Dedifferentiated amniotic fluid mesenchymal stem cell (primary cell): ENCODE data around the gene SCYGR1.
A peak's percentile ranks its signal among the peaks of the same experiment; 100 is the strongest.
"Not testable (repeated sequence)": the region's sequence is repeated elsewhere in the genome, so short reads cannot be mapped to it uniquely, and the experiment has no call there.

Source experiments
- DNase-seq: peaks from one replicate; pipeline ENCODE4 v3.0.0-alpha.2; 2016; ENCODE audit errors: extremely low spot score

SCYGR1 gene

GRCh38 chr2:227402959-227403358, 15.2 kb upstream of the SCYGR1 start:
- no peak for DNase-seq

DNA sequence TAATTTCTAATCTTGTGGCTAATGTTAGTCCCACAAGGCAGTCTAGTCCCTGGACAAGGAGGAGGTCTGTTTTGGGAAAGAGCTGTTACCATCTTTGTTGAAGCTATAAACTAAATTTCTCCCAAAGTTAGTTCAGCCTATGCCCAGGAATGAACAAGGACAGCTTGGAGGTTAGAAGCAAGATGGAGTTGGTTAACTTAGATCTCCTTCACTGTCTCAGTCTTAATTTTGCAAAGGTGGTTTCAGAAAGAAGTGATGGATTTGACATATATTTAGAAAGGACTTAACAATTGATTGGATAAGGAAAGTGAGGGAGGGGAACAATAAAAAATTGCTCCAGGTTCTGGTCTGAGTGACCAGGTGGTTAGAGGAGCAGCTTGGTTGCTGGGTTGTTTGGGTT, 14.6 kb upstream of the SCYGR1 start:
- DNase-seq = no peak

GRCh38 chr2:227401550-227401949, 13.8 kb upstream of the SCYGR1 start:
- DNase-seq = no peak

GRCh38 chr2:227398684-227399670, 11.2 kb upstream of the SCYGR1 start:
- no peak for DNase-seq

DNA sequence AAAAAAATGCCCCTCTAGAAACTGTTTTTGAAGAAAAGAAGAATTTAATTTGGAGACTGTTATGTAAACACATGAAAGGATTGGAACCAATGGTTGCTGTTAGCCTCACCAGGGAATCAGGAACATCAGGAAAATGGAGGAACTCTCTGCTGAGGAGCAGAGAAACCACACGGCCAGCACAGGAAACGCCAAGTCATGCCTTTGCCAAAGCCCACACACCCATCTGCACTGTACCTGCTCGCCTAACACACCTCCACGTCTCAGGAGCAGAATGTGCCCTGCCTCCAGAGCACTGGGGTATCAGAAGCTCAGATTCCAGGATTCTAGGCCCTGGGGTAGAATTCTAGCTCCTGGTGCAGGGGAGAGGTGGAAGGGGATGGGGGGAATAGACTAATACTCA, 9.8 kb upstream of the SCYGR1 start:
- DNase-seq = no peak

GRCh38 chr2:227395556-227395955, 7.8 kb upstream of the SCYGR1 start:
- DNase-seq = no peak

DNA sequence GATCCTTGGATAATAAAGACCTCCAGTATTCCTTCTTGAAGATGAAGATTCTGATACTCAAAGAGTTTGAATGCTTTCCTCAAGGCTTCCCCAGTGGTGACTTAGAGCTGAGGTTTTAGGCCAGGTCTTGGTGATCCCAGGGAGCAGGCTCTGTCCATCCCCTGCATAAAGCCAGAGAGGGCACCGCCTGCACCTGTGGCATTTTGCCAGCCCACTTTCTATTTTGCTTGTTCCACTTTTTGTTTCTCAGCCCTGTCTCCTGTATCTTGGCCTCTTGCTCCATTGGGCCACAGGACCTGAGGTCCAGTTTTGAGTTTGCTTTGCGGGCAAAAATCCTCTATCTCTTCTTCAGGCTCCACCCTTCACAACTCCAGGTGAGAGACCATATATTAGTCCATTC, 6.7 kb upstream of the SCYGR1 start:
- DNase-seq = no peak

DNA sequence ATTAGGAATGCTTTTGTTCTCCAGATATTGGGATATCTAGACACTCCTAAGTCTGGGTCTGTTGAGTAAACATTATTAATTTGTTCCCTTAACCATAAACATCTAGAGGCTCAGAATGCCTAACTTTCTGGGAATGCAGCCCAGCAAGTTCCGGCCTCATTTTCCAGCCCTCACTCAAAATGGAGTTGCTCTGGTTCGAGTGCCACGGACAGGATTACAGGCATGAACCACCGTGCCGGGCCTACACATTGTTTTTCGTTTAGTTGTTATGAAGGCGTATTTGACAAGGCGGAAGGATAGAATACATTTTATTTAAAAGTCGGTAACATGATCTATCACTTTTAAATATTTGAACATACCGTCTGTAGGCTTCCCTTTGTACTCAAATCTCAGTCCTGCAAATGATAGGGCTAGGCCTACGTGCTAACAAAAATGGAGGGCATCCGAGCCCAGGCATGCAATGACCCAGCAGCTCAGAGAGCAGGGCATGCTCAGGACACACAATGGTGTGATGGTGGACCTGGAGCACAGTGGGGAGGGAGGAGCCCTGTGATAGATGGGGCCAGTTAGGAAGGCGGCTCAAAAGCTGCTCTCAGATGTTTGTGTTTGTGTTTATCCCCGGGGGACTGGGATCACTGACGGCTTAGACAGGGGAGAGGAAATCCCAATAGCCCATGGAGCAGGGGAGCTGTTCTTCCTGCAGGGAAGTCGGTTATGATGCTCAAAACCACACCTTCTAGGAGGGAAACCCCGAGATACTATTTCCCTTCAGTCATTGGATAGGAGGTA, 2.9 kb upstream of the SCYGR1 start:
- DNase-seq = no peak

DNA sequence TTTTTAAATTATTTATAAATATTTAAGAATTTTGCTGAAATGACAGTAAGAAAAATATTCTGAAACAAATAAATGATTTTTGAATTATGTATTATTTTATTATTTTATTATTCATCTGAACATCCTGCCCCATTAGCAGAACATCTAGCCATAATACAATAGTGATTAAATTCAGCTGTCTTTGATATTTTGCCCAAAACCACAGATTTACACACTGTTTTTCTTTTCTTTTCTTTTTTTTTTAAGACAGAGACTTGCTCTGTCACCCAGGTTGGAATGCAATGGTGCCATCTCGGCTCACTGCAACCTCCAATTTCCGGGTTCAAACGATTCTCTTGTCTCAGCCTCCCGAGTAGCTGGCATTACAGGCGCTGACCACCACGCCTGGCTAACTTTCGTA, 1.9 kb upstream of the SCYGR1 start:
- DNase-seq = peak; percentile 10

GRCh38 chr2:227389231-227389630, 1.5 kb upstream of the SCYGR1 start:
- DNase-seq = peak; percentile 3

GRCh38 chr2:227388537-227389011, 825 bp upstream of the SCYGR1 start:
- peak; percentile 72 for DNase-seq

DNA sequence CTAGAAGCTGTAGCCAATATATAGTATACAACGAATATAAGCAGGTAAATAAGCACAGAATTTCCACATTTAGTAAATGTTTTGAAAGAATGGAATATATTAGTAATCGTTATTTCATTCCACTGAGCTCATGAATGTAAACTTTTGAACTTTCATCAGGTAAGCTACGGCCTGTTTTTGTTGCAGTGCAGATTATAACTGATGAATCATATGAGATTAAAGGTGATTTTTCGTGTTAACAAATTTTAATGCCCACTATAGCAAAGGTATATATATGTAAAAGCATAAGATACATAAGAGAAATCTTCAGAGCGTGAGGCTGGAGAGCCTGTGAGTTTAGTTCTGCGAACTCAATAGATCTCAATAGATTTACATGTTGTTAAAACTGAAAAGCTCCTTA, 1.1 kb downstream of the SCYGR1 start:
- peak; percentile 11 for DNase-seq

DNA sequence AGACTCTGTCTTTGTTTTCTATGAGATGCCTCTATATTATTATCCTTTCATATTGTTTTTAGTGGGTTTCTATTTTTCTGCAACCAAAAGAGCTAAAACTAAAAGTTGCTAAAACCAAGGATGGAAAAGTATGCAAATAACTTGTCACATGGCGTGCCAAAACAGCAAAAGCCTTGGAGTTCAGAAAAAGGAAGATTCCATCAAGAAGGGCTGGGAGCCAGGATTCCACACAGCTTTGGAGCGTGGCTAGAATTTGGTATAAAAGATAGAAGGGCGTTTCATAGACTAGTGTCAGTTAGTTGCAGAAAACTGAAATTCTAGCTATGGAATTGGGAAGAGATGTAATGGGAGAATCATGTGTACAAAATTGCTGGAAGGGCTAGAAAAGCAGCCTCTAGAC, 4.1 kb downstream of the SCYGR1 start:
- DNase-seq = no peak

DNA sequence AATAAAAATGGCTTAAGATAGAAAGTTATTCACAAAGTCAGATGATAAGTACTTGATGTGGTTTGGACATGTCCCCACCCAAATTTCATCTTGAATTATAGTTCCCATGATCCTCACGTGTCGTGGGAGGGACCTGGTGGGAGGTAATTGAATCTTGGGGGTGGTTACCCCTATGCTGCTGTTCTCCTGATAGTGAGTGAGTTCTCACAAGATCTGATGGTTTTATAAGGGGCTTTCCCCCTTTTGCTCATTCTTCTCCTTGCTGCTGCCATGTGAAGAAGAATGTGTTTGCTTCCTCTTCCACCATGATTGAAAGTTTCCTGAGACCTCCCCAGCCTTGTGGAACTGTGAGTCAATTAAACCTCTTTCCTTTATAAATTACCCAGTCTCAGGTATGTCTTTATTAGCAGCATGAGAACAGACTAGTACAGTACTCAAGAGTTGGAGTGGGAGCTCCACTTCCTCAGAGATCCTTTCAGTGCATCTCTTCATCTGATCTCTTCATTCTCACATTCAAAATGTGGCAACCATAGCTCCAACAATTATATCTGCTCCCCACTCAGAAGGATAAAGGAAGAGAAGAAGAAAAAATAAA, 5.4 kb downstream of the SCYGR1 start:
- DNase-seq = not testable (repeated sequence)

DNA sequence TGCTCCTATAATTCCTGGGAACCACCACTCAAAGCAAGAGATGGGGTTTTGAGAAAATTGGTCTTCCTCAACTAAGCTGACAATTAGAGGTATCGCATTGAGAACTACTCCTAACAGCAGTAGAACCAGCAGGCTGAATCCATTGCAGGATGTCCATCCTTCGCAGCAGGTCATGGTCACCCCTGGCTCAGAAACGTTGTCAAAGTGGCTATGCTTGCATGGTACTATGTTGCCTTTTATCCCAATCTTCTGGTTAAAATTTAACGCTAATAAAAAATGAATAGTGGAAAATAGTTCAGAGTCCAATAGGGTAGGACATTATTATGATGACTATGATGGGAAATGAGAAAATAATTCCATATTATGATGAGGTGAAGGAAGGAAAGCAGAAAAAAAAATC, 8.7 kb downstream of the SCYGR1 start, which contains the start of gene TM4SF20:
TSS of gene TM4SF20 (minus strand) at position 212 of the 400 bp plus-strand sequence. CDS start at position 174, 38 bp downstream.
- no peak for DNase-seq

DNA sequence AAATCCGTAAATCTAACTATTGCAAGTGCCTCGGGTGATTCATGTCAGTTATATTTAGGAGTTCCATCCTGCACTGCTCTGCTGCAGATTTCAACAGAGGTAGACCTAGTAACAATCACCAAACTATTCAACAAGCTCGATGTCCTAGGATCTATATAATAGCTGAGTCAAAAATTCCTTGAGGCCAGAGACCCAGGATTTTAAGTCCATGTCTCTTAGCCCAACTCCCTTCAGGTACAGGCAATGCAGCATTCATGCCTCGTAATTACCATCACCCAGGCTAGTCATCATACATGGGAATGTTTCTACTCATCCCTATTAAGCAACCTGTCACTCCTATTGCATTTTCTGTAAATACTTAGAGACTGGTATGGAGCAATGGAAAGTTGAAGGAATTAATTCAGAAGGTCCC, 9.4 kb downstream of the SCYGR1 start:
- no peak for DNase-seq

DNA sequence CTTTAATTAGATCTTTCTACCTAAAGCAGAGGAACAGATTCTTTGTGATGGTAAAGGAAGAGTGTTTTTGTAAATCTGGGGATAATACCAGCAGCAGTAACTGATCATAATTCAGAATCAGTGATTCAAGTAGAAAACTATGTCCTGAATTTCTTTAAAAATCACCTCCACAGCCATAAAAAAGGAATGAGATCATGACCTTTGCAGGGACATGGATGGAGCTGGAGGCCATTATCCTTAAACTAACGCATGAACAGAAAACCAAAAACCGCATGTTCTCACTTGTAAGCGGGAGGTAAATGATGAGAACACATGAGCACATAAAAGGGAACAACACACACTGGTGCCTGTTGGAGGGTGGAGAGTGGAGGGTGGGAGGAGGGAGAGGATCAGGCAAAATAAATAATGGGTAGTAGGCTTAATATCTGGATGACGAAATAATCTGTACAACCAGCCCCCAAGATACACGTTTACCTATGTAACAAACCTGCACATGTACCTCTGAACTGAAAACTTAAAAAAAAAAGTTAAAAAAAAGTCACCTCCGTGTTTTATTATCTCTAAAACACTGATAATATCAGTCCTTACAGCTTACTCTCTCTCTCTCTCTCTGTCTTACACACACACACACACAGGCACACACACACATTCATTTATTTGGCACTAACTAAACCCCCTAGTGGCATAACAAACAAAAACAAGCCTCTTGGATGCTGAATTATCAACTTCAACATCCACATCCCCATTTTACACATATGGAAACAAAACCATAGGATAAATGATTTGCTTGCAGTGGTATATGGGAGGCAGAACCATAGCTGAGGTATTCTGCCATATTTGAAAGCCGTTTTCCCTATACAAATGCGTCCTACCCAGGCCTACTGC, 10.0 kb downstream of the SCYGR1 start:
- DNase-seq = no peak

GRCh38 chr2:227376656-227377396, 10.9 kb downstream of the SCYGR1 start:
- no peak for DNase-seq

- DNase-seq = no peak
Measured at GRCh38 chr2:227374158-227374557, 13.6 kb downstream of the SCYGR1 start.

DNA sequence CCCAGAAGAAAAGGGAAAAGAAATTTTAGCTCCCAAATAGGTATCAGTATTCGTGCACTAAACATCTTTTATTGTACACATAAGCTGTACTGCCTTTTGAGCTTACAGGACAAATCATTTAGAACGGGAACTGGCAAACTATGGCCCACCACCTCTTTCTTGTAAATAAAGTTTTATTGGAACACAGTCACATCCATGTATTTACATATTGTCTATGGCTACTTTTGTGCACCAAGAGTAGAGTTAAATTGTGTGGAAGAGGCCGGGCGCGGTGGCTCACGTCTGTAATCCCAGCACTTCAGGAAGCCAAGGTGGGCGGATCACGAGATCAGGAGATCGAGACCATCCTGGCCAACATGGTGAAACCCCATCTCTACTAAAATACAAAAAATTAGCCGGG, 14.4 kb downstream of the SCYGR1 start:
- no peak for DNase-seq
